Coronary artery (tissue), 2 donors: ENCODE data around the gene ANKRD52.

Experiments used
- DNase-seq: peaks from one replicate; pipeline ENCODE4 v3.0.0-alpha.2; 2017; ENCODE audit warnings: low spot score
- H3K27ac ChIP-seq, 2 donors: fragments of 200-600 bp; sonication (generic); one replicate each; pipeline ENCODE4 v1.5.1; 2016 to 2019
- H3K4me3 ChIP-seq: fragments of 200-600 bp; sonication (generic); 2 replicates; pipeline ENCODE4 v1.5.1; 2016; ENCODE audit warnings: mild to moderate bottlenecking, moderate library complexity
- TF ChIP-seq, protein P1 (sequence below): fragments of 200-600 bp; sonication (generic); IDR thresholded peaks from one replicate; pipeline ENCODE4 v1.5.1; 2019; ENCODE audit warnings: antibody characterized with exemption

ANKRD52 gene

DNA sequence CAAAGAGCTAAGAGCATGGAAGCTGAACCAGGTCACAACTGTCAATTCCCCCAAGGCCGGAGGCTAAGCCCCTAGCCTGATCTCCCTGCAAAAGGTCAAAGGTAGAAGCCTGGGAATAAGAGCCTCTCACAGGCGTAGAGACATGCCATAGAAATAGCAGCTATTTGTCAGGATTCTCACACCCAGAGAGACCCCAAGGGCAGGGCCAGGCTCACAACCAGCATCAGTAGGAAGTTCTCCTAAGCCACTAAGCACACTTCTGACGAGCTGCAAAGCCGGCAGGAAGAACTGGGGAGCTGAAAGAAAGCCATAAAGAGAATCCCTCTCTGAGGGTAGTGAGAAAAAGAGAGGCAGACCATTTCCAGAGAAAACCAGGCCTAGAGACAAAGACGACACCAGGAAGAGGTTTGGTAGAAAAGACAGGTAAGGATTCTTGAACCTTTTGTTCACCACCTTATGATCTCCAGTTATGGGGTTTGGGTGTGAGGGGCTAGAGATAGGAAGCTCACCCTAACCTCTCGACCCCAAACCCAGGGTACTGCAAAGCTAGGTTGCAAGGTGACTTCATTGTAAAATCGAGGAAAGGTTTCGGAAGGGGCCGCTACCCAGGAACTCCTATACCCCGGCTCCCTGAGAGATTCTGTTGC lies 69.9 kb downstream of the ANKRD52 start:
- peak overlapping the region; percentile 86 for H3K4me3 ChIP-seq
- peak overlapping the region; percentile 82 to 95 for H3K27ac ChIP-seq
- TF ChIP-seq, protein P1, sequence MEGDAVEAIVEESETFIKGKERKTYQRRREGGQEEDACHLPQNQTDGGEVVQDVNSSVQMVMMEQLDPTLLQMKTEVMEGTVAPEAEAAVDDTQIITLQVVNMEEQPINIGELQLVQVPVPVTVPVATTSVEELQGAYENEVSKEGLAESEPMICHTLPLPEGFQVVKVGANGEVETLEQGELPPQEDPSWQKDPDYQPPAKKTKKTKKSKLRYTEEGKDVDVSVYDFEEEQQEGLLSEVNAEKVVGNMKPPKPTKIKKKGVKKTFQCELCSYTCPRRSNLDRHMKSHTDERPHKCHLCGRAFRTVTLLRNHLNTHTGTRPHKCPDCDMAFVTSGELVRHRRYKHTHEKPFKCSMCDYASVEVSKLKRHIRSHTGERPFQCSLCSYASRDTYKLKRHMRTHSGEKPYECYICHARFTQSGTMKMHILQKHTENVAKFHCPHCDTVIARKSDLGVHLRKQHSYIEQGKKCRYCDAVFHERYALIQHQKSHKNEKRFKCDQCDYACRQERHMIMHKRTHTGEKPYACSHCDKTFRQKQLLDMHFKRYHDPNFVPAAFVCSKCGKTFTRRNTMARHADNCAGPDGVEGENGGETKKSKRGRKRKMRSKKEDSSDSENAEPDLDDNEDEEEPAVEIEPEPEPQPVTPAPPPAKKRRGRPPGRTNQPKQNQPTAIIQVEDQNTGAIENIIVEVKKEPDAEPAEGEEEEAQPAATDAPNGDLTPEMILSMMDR: no peak
- no peak for DNase-seq
